Dendritic cell treated with granulocyte-macrophage colony-stimulating factor and Interleukin-4, amounts not matched to agents 40 ng/mL and 50 ng/mL, for 4 days (primary cell): ENCODE data around the gene ABL2.
"Not testable (repeated sequence)": the region's sequence is repeated elsewhere in the genome, so short reads cannot be mapped to it uniquely, and the experiment has no call there.

ENCODE experiments used
- H3K27ac Mint-ChIP-seq: one replicate; pipeline ENCODE4 v1.8.0; 2022; ENCODE audit warnings: mild to moderate bottlenecking, mixed read lengths
- H3K27me3 Mint-ChIP-seq: one replicate; pipeline ENCODE4 v1.8.0; 2022; ENCODE audit warnings: mild to moderate bottlenecking, mixed read lengths
- H3K36me3 Mint-ChIP-seq: one replicate; pipeline ENCODE4 v1.8.0; 2022; ENCODE audit warnings: low read depth, mixed read lengths
- H3K4me1 Mint-ChIP-seq: one replicate; pipeline ENCODE4 v1.8.0; 2022; ENCODE audit warnings: low read depth, mixed read lengths
- H3K4me3 Mint-ChIP-seq: one replicate; pipeline ENCODE4 v1.8.0; 2022; ENCODE audit warnings: mild to moderate bottlenecking, moderate library complexity, mixed read lengths
- H3K9me3 Mint-ChIP-seq: one replicate; pipeline ENCODE4 v1.8.0; 2022; ENCODE audit warnings: mixed read lengths
- intact Hi-C: fragments of 100-400 bp; cut with micrococcal nuclease; formaldehyde crosslinking; loops from one replicate; pipeline ENCODE4 v1.15.0; 2022

Gene ABL2

GRCh38 chr1:179151908-179152682 lies 77.4 kb downstream of the ABL2 start:
- H3K4me3 Mint-ChIP-seq: no peak overlapping the region
- no peaks in the 10 kb centered on the region for H3K9me3 Mint-ChIP-seq
- peaks cover 39% of the 10 kb centered on the region for H3K4me1 Mint-ChIP-seq
- H3K27me3 Mint-ChIP-seq: no peaks in the 10 kb centered on the region
- H3K27ac Mint-ChIP-seq: no peak overlapping the region
- peaks cover 55% of the 10 kb centered on the region for H3K36me3 Mint-ChIP-seq
- intact Hi-C loops: no loop called here

DNA sequence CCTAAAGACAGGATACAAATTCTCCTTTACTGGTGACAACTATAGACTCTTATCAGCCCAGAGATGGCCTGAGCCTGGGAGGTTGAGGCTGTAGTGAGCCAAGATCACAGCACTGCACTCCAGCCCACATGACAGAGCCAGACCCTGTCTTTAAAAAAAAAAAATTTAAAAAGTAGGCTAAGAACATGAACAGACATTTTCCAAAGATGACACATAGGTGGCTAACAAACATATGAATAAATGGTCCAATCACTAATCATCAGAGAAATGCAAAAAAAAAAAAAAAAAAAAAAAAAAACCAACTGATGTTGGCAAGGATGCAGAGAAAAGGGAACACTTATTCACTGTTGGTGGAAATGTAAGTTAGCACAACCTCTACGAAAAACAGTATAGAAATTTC lies 82.6 kb downstream of the ABL2 start:
- intact Hi-C loops: no loop called here
- Mint-ChIP-seq H3K36me3 (peaks cover 48% of the 10 kb centered on the region), H3K27ac (no peak overlapping the region), H3K4me3 (no peak overlapping the region), H3K4me1 (peaks cover 29% of the 10 kb centered on the region), H3K27me3 (no peaks in the 10 kb centered on the region), H3K9me3 (no peaks in the 10 kb centered on the region)

- no peak overlapping the region for H3K27ac Mint-ChIP-seq
- no peaks in the 10 kb centered on the region for H3K9me3 Mint-ChIP-seq
- no peak overlapping the region for H3K4me3 Mint-ChIP-seq
- peaks cover 33% of the 10 kb centered on the region for H3K4me1 Mint-ChIP-seq
- H3K36me3 Mint-ChIP-seq: peaks cover 52% of the 10 kb centered on the region
- no peaks in the 10 kb centered on the region for H3K27me3 Mint-ChIP-seq
- intact Hi-C loops: no loop called here
These were observed 83.0 kb downstream of the ABL2 start for GRCh38 chr1:179146476-179146875.

DNA sequence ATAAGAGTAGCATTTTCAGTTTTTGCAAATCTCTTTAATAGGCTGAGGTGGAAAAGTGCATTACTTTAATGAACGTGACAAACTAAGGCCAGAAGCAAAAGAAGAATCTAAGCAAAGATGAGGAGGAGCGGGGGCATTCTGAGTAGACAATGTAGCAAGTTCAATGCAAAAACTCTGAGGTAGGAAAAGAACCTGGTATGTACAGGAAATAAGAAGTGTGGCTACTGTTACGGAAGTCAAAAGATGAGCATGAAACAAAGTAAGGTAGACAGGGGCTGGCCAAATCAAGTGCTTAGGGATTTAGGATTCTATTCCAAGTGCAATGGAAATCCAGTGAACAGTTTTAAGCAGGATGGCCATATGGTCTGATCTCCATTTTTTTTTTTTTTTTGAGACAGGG lies 84.0 kb downstream of the ABL2 start:
- Mint-ChIP-seq H3K4me3 (no peak overlapping the region), H3K4me1 (peaks cover 29% of the 10 kb centered on the region)
- intact Hi-C loops: no loop called here

DNA sequence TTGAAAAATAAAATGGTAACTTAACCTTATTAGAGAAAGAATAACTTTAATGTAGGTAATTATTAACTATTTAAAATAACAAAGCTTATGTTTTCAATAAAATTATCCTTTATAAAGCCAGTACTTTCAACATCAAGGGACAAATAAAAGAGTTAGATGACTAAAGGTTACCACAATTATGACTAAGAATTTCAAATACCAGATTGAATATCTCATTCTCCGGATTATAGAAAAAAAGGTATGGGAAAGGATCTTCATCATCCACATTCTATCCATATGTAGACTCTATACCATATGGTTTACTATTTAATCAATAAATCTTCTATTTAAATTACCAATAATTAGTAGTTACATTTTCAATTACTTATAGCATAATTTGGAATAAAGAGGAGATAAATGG lies 84.9 kb downstream of the ABL2 start:
- Mint-ChIP-seq H3K4me1 (peaks cover 35% of the 10 kb centered on the region), H3K4me3 (no peak overlapping the region), H3K27me3 (no peaks in the 10 kb centered on the region), H3K27ac (no peak overlapping the region), H3K9me3 (no peaks in the 10 kb centered on the region), H3K36me3 (peaks cover 56% of the 10 kb centered on the region)
- intact Hi-C loops: loop anchor here (5.0 kb wide), 3 partner anchors 33 to 83 kb away; partner anchors contain the start of gene ABL2

More for the DNA sequence above, 84.0 kb downstream of the ABL2 start:
- H3K36me3 Mint-ChIP-seq: peaks cover 53% of the 10 kb centered on the region
- no peak overlapping the region for H3K27ac Mint-ChIP-seq
- no peaks in the 10 kb centered on the region for H3K27me3 Mint-ChIP-seq
- no peaks in the 10 kb centered on the region for H3K9me3 Mint-ChIP-seq

DNA sequence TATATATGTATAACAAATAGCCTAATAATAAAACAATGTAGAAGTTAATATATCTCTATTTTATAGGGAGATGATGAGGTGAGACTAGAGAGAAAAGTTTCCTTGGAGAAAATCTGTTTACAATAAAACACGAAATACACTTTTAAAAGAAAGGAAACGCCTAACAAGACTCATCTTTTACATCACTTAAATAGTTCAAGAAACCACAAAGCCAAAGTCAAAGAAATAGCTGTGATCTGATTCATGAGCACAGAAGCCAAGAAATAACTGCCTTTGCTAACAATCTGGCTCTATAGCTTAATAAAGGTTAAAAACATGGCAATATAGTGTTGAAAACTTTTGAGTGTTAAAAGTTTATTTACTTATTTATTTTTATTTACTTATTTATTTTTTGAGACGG lies 86.2 kb downstream of the ABL2 start:
- Mint-ChIP-seq H3K27me3 (no peaks in the 10 kb centered on the region), H3K36me3 (peaks cover 60% of the 10 kb centered on the region), H3K9me3 (no peaks in the 10 kb centered on the region), H3K27ac (peak overlapping the region; percentile 91), H3K4me3 (no peak overlapping the region), H3K4me1 (peaks cover 42% of the 10 kb centered on the region)
- intact Hi-C loops: loop anchor here (5.0 kb wide), 3 partner anchors 34 to 84 kb away; partner anchors contain the start of gene ABL2

- H3K27ac Mint-ChIP-seq: peak overlapping the region; percentile 91
- no peaks in the 10 kb centered on the region for H3K9me3 Mint-ChIP-seq
- peak overlapping the region; percentile 72 for H3K4me3 Mint-ChIP-seq
- no peaks in the 10 kb centered on the region for H3K27me3 Mint-ChIP-seq
- H3K36me3 Mint-ChIP-seq: peaks cover 60% of the 10 kb centered on the region
- intact Hi-C loops: loop anchor here (5.0 kb wide), 3 partner anchors 34 to 84 kb away; partner anchors contain the start of gene ABL2
- peaks cover 46% of the 10 kb centered on the region for H3K4me1 Mint-ChIP-seq
These were observed 86.6 kb downstream of the ABL2 start for GRCh38 chr1:179142889-179143299.

DNA sequence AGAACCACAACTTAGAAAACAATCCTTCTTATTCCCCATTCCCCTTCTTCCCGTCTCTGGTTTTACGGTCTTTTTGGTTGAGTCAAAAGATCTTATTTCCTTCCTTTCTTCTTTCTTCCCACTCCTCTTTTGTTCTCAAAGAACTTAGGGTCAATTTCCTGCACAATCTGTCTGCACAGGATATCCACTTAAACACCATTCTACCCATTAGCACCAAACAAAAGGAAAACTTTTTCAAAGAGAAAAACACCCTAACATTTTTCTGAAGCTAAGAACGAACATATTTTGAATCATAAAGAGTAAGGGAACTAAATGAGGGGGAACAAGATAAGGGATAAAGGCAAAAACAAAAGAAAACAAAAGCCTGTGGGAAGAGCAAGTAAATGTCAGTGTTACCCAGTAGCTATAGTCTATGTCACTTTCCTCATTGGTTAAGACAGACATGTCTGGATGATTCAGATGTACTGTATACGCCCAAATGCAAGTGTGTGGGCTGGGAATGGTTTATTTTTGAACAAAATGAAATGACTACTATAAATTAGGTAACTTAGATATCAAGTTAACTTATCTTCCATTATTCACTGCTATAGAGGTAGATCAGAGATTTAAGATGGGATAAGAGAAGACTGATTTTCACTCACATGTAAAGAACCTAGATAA lies 87.8 kb downstream of the ABL2 start:
- Mint-ChIP-seq H3K36me3 (peaks cover 58% of the 10 kb centered on the region), H3K9me3 (no peaks in the 10 kb centered on the region), H3K27ac (peak overlapping the region; percentile 91), H3K4me1 (peaks cover 49% of the 10 kb centered on the region), H3K4me3 (peak overlapping the region; percentile 92), H3K27me3 (no peaks in the 10 kb centered on the region)
- intact Hi-C loops: loop anchor here (5.0 kb wide), 3 partner anchors 36 to 86 kb away; partner anchors contain the start of gene ABL2

- H3K27me3 Mint-ChIP-seq, H3K27ac Mint-ChIP-seq, intact Hi-C loops, H3K9me3 Mint-ChIP-seq: not testable (repeated sequence)
- Mint-ChIP-seq H3K36me3 (peaks cover 56% of the 10 kb centered on the region), H3K4me3 (peak overlapping the region; percentile 92), H3K4me1 (peaks cover 49% of the 10 kb centered on the region)
These were observed 90.7 kb downstream of the ABL2 start for GRCh38 chr1:179138755-179139154.

- Mint-ChIP-seq H3K9me3 (no peaks in the 10 kb centered on the region), H3K4me1 (peaks cover 57% of the 10 kb centered on the region), H3K27ac (no peak overlapping the region), H3K4me3 (no peak overlapping the region), H3K36me3 (peaks cover 66% of the 10 kb centered on the region), H3K27me3 (no peaks in the 10 kb centered on the region)
- intact Hi-C loops: no loop called here
These were observed 91.7 kb downstream of the ABL2 start for GRCh38 chr1:179137617-179138255.

DNA sequence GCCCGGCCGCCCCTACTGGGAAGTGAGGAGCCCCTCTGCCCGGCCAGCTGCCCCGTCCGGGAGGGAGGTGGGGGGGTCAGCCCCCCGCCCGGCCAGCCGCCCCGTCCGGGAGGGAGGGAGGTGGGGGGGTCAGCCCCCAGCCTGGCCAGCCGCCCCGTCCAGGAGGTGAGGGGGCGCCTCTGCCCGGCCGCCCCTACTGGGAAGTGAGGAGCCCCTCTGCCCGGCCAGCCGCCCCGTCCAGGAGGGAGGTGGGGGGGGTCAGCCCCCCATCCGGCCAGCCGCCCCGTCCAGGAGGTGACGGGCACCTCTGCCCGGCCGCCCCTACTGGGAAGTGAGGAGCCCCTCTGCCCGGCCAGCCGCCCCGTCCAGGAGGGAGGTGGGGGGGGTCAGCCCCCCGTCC lies 93.8 kb downstream of the ABL2 start:
- peaks cover 73% of the 10 kb centered on the region for H3K36me3 Mint-ChIP-seq
- intact Hi-C loops, H3K27me3 Mint-ChIP-seq, H3K4me3 Mint-ChIP-seq, H3K27ac Mint-ChIP-seq, H3K9me3 Mint-ChIP-seq: not testable (repeated sequence)
- H3K4me1 Mint-ChIP-seq: peaks cover 49% of the 10 kb centered on the region

DNA sequence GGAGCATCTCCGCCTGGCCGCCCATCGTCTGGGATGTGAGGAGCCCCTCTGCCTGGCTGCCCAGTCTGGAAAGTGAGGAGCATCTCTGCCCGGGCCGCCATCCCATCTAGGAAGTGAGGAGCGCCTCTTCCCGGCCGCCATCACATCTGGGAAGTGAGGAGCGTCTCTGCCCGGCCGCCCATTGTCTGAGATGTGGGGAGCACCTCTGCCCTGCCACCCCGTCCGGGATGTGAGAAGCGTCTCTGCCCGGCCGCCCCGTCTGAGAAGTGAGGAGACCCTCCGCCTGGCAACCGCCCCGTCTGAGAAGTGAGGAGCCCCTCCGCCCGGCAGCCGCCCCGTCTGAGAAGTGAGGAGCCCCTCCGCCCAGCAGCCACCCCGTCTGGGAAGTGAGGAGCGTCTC lies 94.3 kb downstream of the ABL2 start:
- intact Hi-C loops, H3K4me3 Mint-ChIP-seq, H3K27me3 Mint-ChIP-seq, H3K27ac Mint-ChIP-seq, H3K9me3 Mint-ChIP-seq: not testable (repeated sequence)
- Mint-ChIP-seq H3K36me3 (peaks cover 73% of the 10 kb centered on the region), H3K4me1 (peaks cover 43% of the 10 kb centered on the region)

GRCh38 chr1:179129702-179130473 lies 99.6 kb downstream of the ABL2 start:
- peak overlapping the region; percentile 54 for H3K27ac Mint-ChIP-seq
- H3K36me3 Mint-ChIP-seq: peaks cover 94% of the 10 kb centered on the region
- no peaks in the 10 kb centered on the region for H3K9me3 Mint-ChIP-seq
- peaks cover 34% of the 10 kb centered on the region for H3K4me1 Mint-ChIP-seq
- H3K27me3 Mint-ChIP-seq: no peaks in the 10 kb centered on the region
- H3K4me3 Mint-ChIP-seq: no peak overlapping the region
- intact Hi-C loops: loop anchor here (5.0 kb wide), 1 partner anchor 162 kb away; the partner anchor contains the start of gene SOAT1
